ENCODE data around the gene CTSS. TPM values are rescaled to one million over a fixed set of nuclear protein-coding genes. Genes with fewer than 3 reads are reported as not detected.

Gene CTSS
- total RNA-seq, 1 experiment from 2014 or later = 0.57 TPM

GRCh38 chr1:150695561-150695960, 70.0 kb downstream of the CTSS start:
- Histone ChIP-seq H3K27me3 (ENCODE audit: insufficient read depth, low read length) (no peaks in the 10 kb centered on the region), H3K36me3 (ENCODE audit: control insufficient read depth in 1 of 2, insufficient read depth in 2 of 2, low read length in 2 of 2) (peaks cover 4 to 18% of the 10 kb centered on the region in 2 experiments; a peak in 2 of 4 replicates), H3K4me2 (ENCODE audit: low read length) (peak overlapping the region; percentile 73; the same call in 1 of the 2 replicates), H4K20me1 (ENCODE audit: insufficient read depth) (no peaks in the 10 kb centered on the region), H3K9me2 (ENCODE audit: insufficient read depth) (no peaks in the 10 kb centered on the region; the same call in 1 of the 2 replicates), H3K27ac (ENCODE audit: low read depth, low read length) (no peak overlapping the region), H3K4me1 (ENCODE audit: control insufficient read depth in 1 of 2, insufficient read depth in 2 of 2, low read length in 2 of 2) (peaks cover 5 to 11% of the 10 kb centered on the region in 2 experiments; a peak in 3 of 4 replicates), H3K79me2 (ENCODE audit: insufficient read depth, low read length) (peaks cover 9% of the 10 kb centered on the region), H3K9ac (ENCODE audit: low read length) (no peak overlapping the region), H3K4me3 (replicated peaks in 1 of 2; ENCODE audit: low read depth in 1 of 2, low read length in 2 of 2) (no peak overlapping the region; a peak in 1 of 4 replicates), H2AFZ (ENCODE audit: low read depth, low read length, poor library complexity, severe bottlenecking) (no peak overlapping the region), H3K9me3 (ENCODE audit: control insufficient read depth in 1 of 2, insufficient read depth in 1 of 2, low read depth in 1 of 2, low read length in 2 of 2) (no peaks in the 10 kb centered on the region)
- ATAC-seq = no peak
- POLR2A ChIA-PET = no interaction called here
- CTCF ChIA-PET = no interaction called here
- RAD21 ChIA-PET (ENCODE audit: low non-redundant PET in 1 of 2, low total read pairs in 2 of 2, uncharacterized antibody in 2 of 2, unreplicated experiment in 2 of 2) = no interaction called here
- TF ChIP-seq ATF3 (IDR thresholded peaks at IDR 0.05) (no peak), JUND (IDR thresholded peaks at IDR 0.05) (no peak), SRF (IDR thresholded peaks at IDR 0.05; ENCODE audit: low read depth) (no peak), EZH2phosphoT487 (IDR thresholded peaks at IDR 0.05; ENCODE audit: borderline replicate concordance) (no peak), YY1 (IDR thresholded peaks at IDR 0.05; ENCODE audit: extremely low read depth, insufficient replicate concordance, low read depth, low read length) (no peak)
- intact Hi-C loops (cut with micrococcal nuclease) = loop anchor here (10.0 kb wide), 1 partner anchor 131 kb away; no protein-coding TSS in a partner anchor
- DNase-seq (ENCODE audit: low read depth, low spot score) = no peak
- BruUV-seq (replicated peaks) = no TSS peak

DNA sequence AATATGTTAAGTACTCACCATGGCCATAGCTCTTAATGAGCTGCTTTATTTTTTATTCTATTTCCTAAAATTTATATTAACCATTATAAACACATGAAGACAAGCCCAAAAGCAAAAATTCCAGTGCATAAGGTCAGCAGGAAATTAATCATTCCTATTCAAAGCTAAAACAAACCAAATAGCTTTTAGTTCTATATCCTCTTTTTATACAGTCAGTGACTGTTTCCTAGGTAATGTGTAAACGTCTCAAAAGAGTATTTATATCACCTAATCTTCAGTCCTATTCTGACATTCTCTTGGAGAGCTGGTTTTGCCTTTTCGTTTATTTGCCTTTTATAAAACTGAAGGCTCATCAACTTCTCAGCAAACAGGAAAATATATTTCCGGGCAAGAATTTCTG, 72.9 kb downstream of the CTSS start:
- H3K9me2 ChIP-seq (ENCODE audit: insufficient read depth) = no peaks in the 10 kb centered on the region
- no peak overlapping the region for H3K4me2 ChIP-seq (ENCODE audit: low read length)
- no peak overlapping the region for H2AFZ ChIP-seq (ENCODE audit: low read depth, low read length, poor library complexity, severe bottlenecking)
- ChIA-PET CTCF (no interaction called here), RAD21 (ENCODE audit: low non-redundant PET in 1 of 2, low total read pairs in 2 of 2, uncharacterized antibody in 2 of 2, unreplicated experiment in 2 of 2) (interaction anchor here in 1 of 2 experiments (0.6 kb wide), 1 partner anchor 114 kb away, joined by 4 read pairs; no protein-coding TSS in a partner anchor), POLR2A (interaction anchor here (1.0 kb wide), 1 partner anchor 114 kb away, joined by 3 read pairs; no protein-coding TSS in a partner anchor)
- ATAC-seq (no peak), DNase-seq (ENCODE audit: low read depth, low spot score) (no peak)
- no peak overlapping the region for H3K9ac ChIP-seq (ENCODE audit: low read length)
- no peaks in the 10 kb centered on the region for H4K20me1 ChIP-seq (ENCODE audit: insufficient read depth)
- H3K36me3 ChIP-seq (ENCODE audit: control insufficient read depth in 1 of 2, insufficient read depth in 2 of 2, low read length in 2 of 2) = peaks cover 4 to 18% of the 10 kb centered on the region in 2 experiments; a peak in 2 of 4 replicates
- TF ChIP-seq, protein P1, sequence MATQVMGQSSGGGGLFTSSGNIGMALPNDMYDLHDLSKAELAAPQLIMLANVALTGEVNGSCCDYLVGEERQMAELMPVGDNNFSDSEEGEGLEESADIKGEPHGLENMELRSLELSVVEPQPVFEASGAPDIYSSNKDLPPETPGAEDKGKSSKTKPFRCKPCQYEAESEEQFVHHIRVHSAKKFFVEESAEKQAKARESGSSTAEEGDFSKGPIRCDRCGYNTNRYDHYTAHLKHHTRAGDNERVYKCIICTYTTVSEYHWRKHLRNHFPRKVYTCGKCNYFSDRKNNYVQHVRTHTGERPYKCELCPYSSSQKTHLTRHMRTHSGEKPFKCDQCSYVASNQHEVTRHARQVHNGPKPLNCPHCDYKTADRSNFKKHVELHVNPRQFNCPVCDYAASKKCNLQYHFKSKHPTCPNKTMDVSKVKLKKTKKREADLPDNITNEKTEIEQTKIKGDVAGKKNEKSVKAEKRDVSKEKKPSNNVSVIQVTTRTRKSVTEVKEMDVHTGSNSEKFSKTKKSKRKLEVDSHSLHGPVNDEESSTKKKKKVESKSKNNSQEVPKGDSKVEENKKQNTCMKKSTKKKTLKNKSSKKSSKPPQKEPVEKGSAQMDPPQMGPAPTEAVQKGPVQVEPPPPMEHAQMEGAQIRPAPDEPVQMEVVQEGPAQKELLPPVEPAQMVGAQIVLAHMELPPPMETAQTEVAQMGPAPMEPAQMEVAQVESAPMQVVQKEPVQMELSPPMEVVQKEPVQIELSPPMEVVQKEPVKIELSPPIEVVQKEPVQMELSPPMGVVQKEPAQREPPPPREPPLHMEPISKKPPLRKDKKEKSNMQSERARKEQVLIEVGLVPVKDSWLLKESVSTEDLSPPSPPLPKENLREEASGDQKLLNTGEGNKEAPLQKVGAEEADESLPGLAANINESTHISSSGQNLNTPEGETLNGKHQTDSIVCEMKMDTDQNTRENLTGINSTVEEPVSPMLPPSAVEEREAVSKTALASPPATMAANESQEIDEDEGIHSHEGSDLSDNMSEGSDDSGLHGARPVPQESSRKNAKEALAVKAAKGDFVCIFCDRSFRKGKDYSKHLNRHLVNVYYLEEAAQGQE (IDR thresholded peaks at IDR 0.05; ENCODE audit: low read depth) = no peak
- TF ChIP-seq EZH2phosphoT487 (IDR thresholded peaks at IDR 0.05; ENCODE audit: borderline replicate concordance) (no peak), JUND (IDR thresholded peaks at IDR 0.05) (no peak)
- H3K79me2 ChIP-seq (ENCODE audit: insufficient read depth, low read length) = peaks cover 9% of the 10 kb centered on the region
- no TSS peak for BruUV-seq (replicated peaks)
- no peaks in the 10 kb centered on the region for H3K27me3 ChIP-seq (ENCODE audit: insufficient read depth, low read length)
- H3K4me1 ChIP-seq (ENCODE audit: control insufficient read depth in 1 of 2, insufficient read depth in 2 of 2, low read length in 2 of 2) = peaks cover 2 to 8% of the 10 kb centered on the region in 2 experiments; a peak in 3 of 4 replicates
- no peaks in the 10 kb centered on the region for H3K9me3 ChIP-seq (ENCODE audit: control insufficient read depth in 1 of 2, insufficient read depth in 1 of 2, low read depth in 1 of 2, low read length in 2 of 2)
- H3K27ac ChIP-seq (ENCODE audit: low read depth, low read length) = no peak overlapping the region
- no peak overlapping the region for H3K4me3 ChIP-seq (replicated peaks in 1 of 2; ENCODE audit: low read depth in 1 of 2, low read length in 2 of 2)
- intact Hi-C loops (cut with micrococcal nuclease) = loop anchor here (10.0 kb wide), 1 partner anchor 128 kb away; no protein-coding TSS in a partner anchor
